Loucy (cell line): ENCODE results near the gene PCDHGA4.

Experiments used
- CTCF ChIP-seq: fragments of 200-600 bp; sonication (generic); conservative IDR thresholded peaks from 2 replicates; pipeline ENCODE4 v1.5.1; 2014; ENCODE audit warnings: mild to moderate bottlenecking, antibody characterized with exemption, low read length
- EZH2phosphoT487 ChIP-seq: fragments of 200-600 bp; IDR thresholded peaks from 2 replicates; pipeline ENCODE4 v1.6.1; 2018; ENCODE audit warnings: antibody characterized with exemption, mild to moderate bottlenecking, moderate library complexity, borderline replicate concordance

- TF ChIP-seq CTCF (peak; percentile 63), EZH2phosphoT487 (no peak)
Measured at GRCh38 chr5:141326088-141326854, 28.6 kb upstream of the PCDHGA4 start.
